ENCODE results near the gene CYBA. TPM values are rescaled to one million over a fixed set of nuclear protein-coding genes. Genes with fewer than 3 reads are reported as not detected.

CYBA gene
- total and polyA plus RNA-seq, 2 of the 4 experiments (the other 2 are of a cell fraction), result 65.6 to 169 TPM

DNA sequence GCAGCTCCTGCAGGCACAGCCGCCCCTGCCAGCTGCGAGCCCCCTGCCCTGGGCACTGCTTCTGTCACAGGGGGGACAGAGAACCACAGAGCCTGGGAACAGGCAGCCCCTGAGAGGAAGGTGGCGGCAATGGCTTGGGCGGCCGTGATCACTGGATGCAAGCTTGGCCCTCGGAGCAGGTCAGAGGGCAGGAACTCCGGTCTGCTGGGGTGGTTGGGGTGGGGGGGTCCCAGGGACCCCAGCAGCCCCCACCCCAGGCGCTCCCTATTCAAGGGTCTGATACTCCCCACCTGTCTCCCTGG, 1.9 kb upstream of the CYBA start:
- in situ Hi-C loops (cut with MboI; ENCODE audit: low sequenced_read_pairs) (no loop called here), intact Hi-C loops (cut with micrococcal nuclease) (no loop called here), dilution Hi-C loops (cut with HindIII; ENCODE audit: low sequenced_read_pairs, unreplicated experiment) (no loop called here)
- no peak overlapping the region for H2BK5ac ChIP-seq (ENCODE audit: low read depth, low read length, poor library complexity, severe bottlenecking)
- ChIA-PET CTCF (no interaction called here), POLR2A (ENCODE audit: unreplicated experiment) (no interaction called here)
- peaks cover 5% of the 10 kb centered on the region; the same call in 1 of the 2 replicates for H3K4me1 ChIP-seq (ENCODE audit: control insufficient read depth, insufficient read depth, low read length)
- H2BK20ac ChIP-seq (ENCODE audit: low read depth, low read length), result no peak overlapping the region
- H4K20me1 ChIP-seq (ENCODE audit: insufficient read depth, low read length), result peaks cover 3% of the 10 kb centered on the region; the same call in 1 of the 2 replicates
- H3K27ac ChIP-seq (ENCODE audit: insufficient read depth, low read length), result no peak overlapping the region
- peaks cover 0 to 20% of the 10 kb centered on the region in 2 experiments; a peak in 1 of 4 replicates for H3K79me1 ChIP-seq (ENCODE audit: low read depth in 1 of 2, low read length in 2 of 2)
- H4K8ac ChIP-seq (ENCODE audit: low read depth in 2 of 2, low read length in 2 of 2), result no peak overlapping the region
- DNase-seq (no peak), ATAC-seq (ENCODE audit: low read depth) (no peak)
- H4K91ac ChIP-seq (ENCODE audit: insufficient read depth, low read depth, low read length), result no peak overlapping the region
- no peak overlapping the region for H3K14ac ChIP-seq (replicated peaks; ENCODE audit: low read depth, low read length)
- H2AK9ac ChIP-seq (replicated peaks; ENCODE audit: low read depth, low read length, poor library complexity), result no peak overlapping the region
- no peak overlapping the region for H2BK120ac ChIP-seq (ENCODE audit: low read depth, low read length)
- H3K9me1 ChIP-seq (ENCODE audit: insufficient read depth, low read length), result no peaks in the 10 kb centered on the region
- H3K36me3 ChIP-seq (ENCODE audit: control insufficient read depth, insufficient read depth, low read length), result peaks cover 13% of the 10 kb centered on the region
- no peaks in the 10 kb centered on the region for H3K9me3 ChIP-seq (ENCODE audit: control insufficient read depth, insufficient read depth, low read length)
- H3K4ac ChIP-seq (ENCODE audit: low read depth, low read length), result no peak overlapping the region
- TF ChIP-seq RCOR1 (IDR thresholded peaks at IDR 0.05; ENCODE audit: insufficient replicate concordance, low read length) (no peak), RAD21 (IDR thresholded peaks at IDR 0.05; ENCODE audit: low read length) (no peak), MAFK (IDR thresholded peaks at IDR 0.05; ENCODE audit: low read depth, low read length) (no peak), NFE2L2 (IDR thresholded peaks at IDR 0.05; ENCODE audit: low read depth, low read length) (no peak), SMC3 (IDR thresholded peaks at IDR 0.05; ENCODE audit: low read depth, low read length) (no peak), BHLHE40 (IDR thresholded peaks at IDR 0.05; ENCODE audit: low read depth, low read length) (no peak), FOS (IDR thresholded peaks at IDR 0.05; ENCODE audit: low read depth, low read length) (no peak)
- TF ChIP-seq, protein P1, sequence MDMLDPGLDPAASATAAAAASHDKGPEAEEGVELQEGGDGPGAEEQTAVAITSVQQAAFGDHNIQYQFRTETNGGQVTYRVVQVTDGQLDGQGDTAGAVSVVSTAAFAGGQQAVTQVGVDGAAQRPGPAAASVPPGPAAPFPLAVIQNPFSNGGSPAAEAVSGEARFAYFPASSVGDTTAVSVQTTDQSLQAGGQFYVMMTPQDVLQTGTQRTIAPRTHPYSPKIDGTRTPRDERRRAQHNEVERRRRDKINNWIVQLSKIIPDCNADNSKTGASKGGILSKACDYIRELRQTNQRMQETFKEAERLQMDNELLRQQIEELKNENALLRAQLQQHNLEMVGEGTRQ (IDR thresholded peaks at IDR 0.05; ENCODE audit: low read depth, low read length), result no peak
- TF ChIP-seq, protein P2, sequence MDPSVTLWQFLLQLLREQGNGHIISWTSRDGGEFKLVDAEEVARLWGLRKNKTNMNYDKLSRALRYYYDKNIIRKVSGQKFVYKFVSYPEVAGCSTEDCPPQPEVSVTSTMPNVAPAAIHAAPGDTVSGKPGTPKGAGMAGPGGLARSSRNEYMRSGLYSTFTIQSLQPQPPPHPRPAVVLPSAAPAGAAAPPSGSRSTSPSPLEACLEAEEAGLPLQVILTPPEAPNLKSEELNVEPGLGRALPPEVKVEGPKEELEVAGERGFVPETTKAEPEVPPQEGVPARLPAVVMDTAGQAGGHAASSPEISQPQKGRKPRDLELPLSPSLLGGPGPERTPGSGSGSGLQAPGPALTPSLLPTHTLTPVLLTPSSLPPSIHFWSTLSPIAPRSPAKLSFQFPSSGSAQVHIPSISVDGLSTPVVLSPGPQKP (IDR thresholded peaks at IDR 0.05; ENCODE audit: borderline replicate concordance, low read depth, low read length), result no peak
- no peak overlapping the region for H2AK5ac ChIP-seq (ENCODE audit: low read depth, low read length)
- H3K56ac ChIP-seq (ENCODE audit: extremely low read depth, insufficient read depth, low read length), result no peak overlapping the region
- no peak overlapping the region for H3K4me2 ChIP-seq (ENCODE audit: low read depth, low read length)
- H4K5ac ChIP-seq (ENCODE audit: low read depth, low read length), result no peak overlapping the region
- no TSS peak for BruUV-seq (replicated peaks)
- WGBS, 2 experiments (ENCODE audit: extremely low coverage in 2 of 2, insufficient read length in 1 of 2), result 100% methylated on average over 2 of the region's 8 CpGs; no CpG with 5 or more reads in 1 of the 2 experiments
- no peak overlapping the region for H2AFZ ChIP-seq (replicated peaks; ENCODE audit: low read length, poor library complexity)
- H2BK15ac ChIP-seq (ENCODE audit: low read depth, low read length), result no peak overlapping the region
- H3K18ac ChIP-seq (ENCODE audit: low read depth, low read length), result no peak overlapping the region
- H3K27me3 ChIP-seq (ENCODE audit: control insufficient read depth, insufficient read depth, low read length), result no peaks in the 10 kb centered on the region
- no peak overlapping the region for H3K4me3 ChIP-seq (ENCODE audit: insufficient read depth, low read depth, low read length)
- no peak overlapping the region for H3K9ac ChIP-seq (ENCODE audit: low read depth, low read length)
- H3K23ac ChIP-seq (ENCODE audit: low read depth, low read length), result no peak overlapping the region

Measured in IMR-90 (cell line).